AG04449 (cell line): Measurements from ENCODE around the gene C1R.

Experiments used
- CTCF ChIA-PET: fragments of 350-600 bp; formaldehyde crosslinking; extraction: SDS; loops from one replicate; lab custom pipeline; 2021; ENCODE audit warnings: antibody characterized with exemption; lab: Yijun Ruan, JAX
- POLR2A ChIA-PET: fragments of 400-600, 350-600 bp; formaldehyde crosslinking; extraction: SDS; loops from one replicate; lab custom pipeline; 2020; ENCODE audit warnings: antibody characterized with exemption, inconsistent platforms; lab: Yijun Ruan, JAX
- DNase-seq: peaks from one replicate; pipeline ENCODE4 v3.0.0-alpha.2; 2010; ENCODE audit warnings: low read depth, low spot score
- H3K4me3 ChIP-seq: 2 replicates; pipeline ENCODE4 v1.5.1; 2011; ENCODE audit warnings: low read depth, mild to moderate bottlenecking, control low read depth, low read length
- CTCF ChIP-seq: IDR thresholded peaks from one replicate; pipeline ENCODE4 v1.5.1; 2011; ENCODE audit warnings: mild to moderate bottlenecking, moderate library complexity, low read length, control low read depth, inconsistent platforms; ENCODE audit not compliant: insufficient read depth; ENCODE audit errors: missing control alignments

C1R gene

GRCh38 chr12:7103837-7104584 is 11.8 kb upstream of the C1R start:
- no peak overlapping the region for H3K4me3 ChIP-seq
- no peak for DNase-seq
- POLR2A ChIA-PET: no interaction called here
- CTCF ChIA-PET: interaction anchor here (1.0 to 6.4 kb wide), 4 partner anchors 8 to 43 kb away, joined by 4 to 63 read pairs (median 12); partner anchors contain the start of gene C1S
- TF ChIP-seq CTCF: no peak

- POLR2A ChIA-PET: no interaction called here
- H3K4me3 ChIP-seq: no peak overlapping the region
- DNase-seq: no peak
- CTCF ChIA-PET: interaction anchor here (0.7 to 6.4 kb wide), 6 partner anchors 9 to 536 kb away, joined by 3 to 63 read pairs (median 6); partner anchors contain the start of genes C1R and C1S
- TF ChIP-seq CTCF: no peak
Observed at GRCh38 chr12:7102582-7102981, 10.3 kb upstream of the C1R start.

- CTCF ChIA-PET: interaction anchor here (1.2 to 6.4 kb wide), 4 partner anchors 9 to 157 kb away, joined by 3 to 63 read pairs (median 8); partner anchors contain the start of gene C1R
- no peak for DNase-seq
- no peak for TF ChIP-seq CTCF
- POLR2A ChIA-PET: no interaction called here
- H3K4me3 ChIP-seq: no peak overlapping the region
Observed at GRCh38 chr12:7101694-7102131, 9.5 kb upstream of the C1R start.

GRCh38 chr12:7101047-7101693 is 8.9 kb upstream of the C1R start:
- POLR2A ChIA-PET: no interaction called here
- CTCF ChIA-PET: interaction anchor here (2.5 to 6.4 kb wide), 2 partner anchors 8 to 11 kb away, joined by 13 to 63 read pairs; partner anchors contain the start of gene C1R
- DNase-seq: no peak
- no peak for TF ChIP-seq CTCF
- H3K4me3 ChIP-seq: no peak overlapping the region

GRCh38 chr12:7100239-7100638 is 8.0 kb upstream of the C1R start:
- no peak for DNase-seq
- CTCF ChIA-PET: interaction anchor here (6.4 kb wide), 1 partner anchor 12 kb away, joined by 63 read pairs; no protein-coding TSS in a partner anchor
- no peak overlapping the region for H3K4me3 ChIP-seq
- POLR2A ChIA-PET: no interaction called here
- no peak for TF ChIP-seq CTCF
